HFFc6 (cell line): Measurements from ENCODE around the gene MYOM1. TPM values are rescaled to one million over a fixed set of nuclear protein-coding genes. Genes with fewer than 3 reads are reported as not detected.
A peak's percentile ranks its signal among the peaks of the same experiment; 100 is the strongest.

Experiments used
- DNase-seq: peaks from one replicate; pipeline ENCODE4 v3.0.0-alpha.2; 2018
- H3K27ac Mint-ChIP-seq: 2 replicates; pipeline ENCODE4 v1.8.0; 2020; ENCODE audit warnings: mild to moderate bottlenecking, mixed read lengths
- H3K27me3 Mint-ChIP-seq: 2 replicates; pipeline ENCODE4 v1.8.0; 2021; ENCODE audit warnings: mild to moderate bottlenecking, moderate library complexity, mixed read lengths; ENCODE audit not compliant: insufficient read depth
- H3K36me3 Mint-ChIP-seq: 2 replicates; pipeline ENCODE4 v1.8.0; 2021; ENCODE audit warnings: low read depth, mixed read lengths
- H3K4me1 Mint-ChIP-seq: 2 replicates; pipeline ENCODE4 v1.8.0; 2020; ENCODE audit warnings: low read depth, mixed read lengths
- H3K4me3 Mint-ChIP-seq: 2 replicates; pipeline ENCODE4 v1.8.0; 2020; ENCODE audit warnings: mild to moderate bottlenecking, moderate library complexity, mixed read lengths
- H3K9me3 Mint-ChIP-seq: 2 replicates; pipeline ENCODE4 v1.8.0; 2020; ENCODE audit warnings: mild to moderate bottlenecking, mixed read lengths
- CTCF ChIP-seq: fragments of 200-600 bp; sonication (generic); IDR thresholded peaks from 2 replicates; pipeline ENCODE4 v1.5.0; 2021; ENCODE audit warnings: antibody characterized with exemption, mild to moderate bottlenecking
- total RNA-seq, 6 experiments: library from RNA; stranded (reverse); fragmentation: NEBNext Ultra II Directional; extraction: Animal tissue kit (Norgen Biotek cat#: 25700); gene quantifications; 2 replicates in 1 of 6; 3 replicates in 5 of 6; pipeline ENCODE4 v1.2.3, GENCODE V29; 2021

Gene MYOM1
- total RNA-seq, 6 experiments from 2014 or later, result 0.03 to 0.14 (median 0.06) TPM; not detected in 2

- peak; percentile 83 for TF ChIP-seq CTCF
- Mint-ChIP-seq H3K4me3 (peak overlapping the region; percentile 48), H3K27me3 (no peaks in the 10 kb centered on the region; the same call in none of the 2 replicates), H3K4me1 (peaks cover 14% of the 10 kb centered on the region), H3K27ac (no peak overlapping the region), H3K36me3 (no peaks in the 10 kb centered on the region), H3K9me3 (no peaks in the 10 kb centered on the region)
- peak; percentile 6 for DNase-seq
Measured at GRCh38 chr18:3062798-3063680, 156.7 kb downstream of the MYOM1 start.

- no peak for DNase-seq
- no peaks in the 10 kb centered on the region for H3K9me3 Mint-ChIP-seq
- no peak overlapping the region for H3K4me3 Mint-ChIP-seq
- peaks cover 14% of the 10 kb centered on the region for H3K4me1 Mint-ChIP-seq
- H3K27ac Mint-ChIP-seq, result no peak overlapping the region
- H3K27me3 Mint-ChIP-seq, result peaks cover 5% of the 10 kb centered on the region
- TF ChIP-seq CTCF, result no peak
- no peaks in the 10 kb centered on the region for H3K36me3 Mint-ChIP-seq
Measured at GRCh38 chr18:3061581-3062312, 158.0 kb downstream of the MYOM1 start.

- Mint-ChIP-seq H3K27me3 (peaks cover 5% of the 10 kb centered on the region), H3K27ac (no peak overlapping the region), H3K36me3 (no peaks in the 10 kb centered on the region), H3K4me3 (no peak overlapping the region), H3K4me1 (peaks cover 14% of the 10 kb centered on the region), H3K9me3 (no peaks in the 10 kb centered on the region)
- no peak for DNase-seq
- TF ChIP-seq CTCF, result no peak
Measured at GRCh38 chr18:3060667-3061580, 158.8 kb downstream of the MYOM1 start.

- DNase-seq, result no peak
- Mint-ChIP-seq H3K27me3 (peaks cover 5% of the 10 kb centered on the region; the same call in 1 of the 2 replicates), H3K4me1 (peaks cover 14% of the 10 kb centered on the region), H3K4me3 (no peak overlapping the region), H3K9me3 (no peaks in the 10 kb centered on the region), H3K36me3 (no peaks in the 10 kb centered on the region), H3K27ac (no peak overlapping the region)
- TF ChIP-seq CTCF, result no peak
Measured at GRCh38 chr18:3059272-3059671, 160.5 kb downstream of the MYOM1 start.
